B cell (primary cell): Measurements from ENCODE around the gene RNASET2. TPM values are rescaled to one million over a fixed set of nuclear protein-coding genes. Genes with fewer than 3 reads are reported as not detected.

ENCODE experiments used
- ATAC-seq: fragments of 200-7000 bp; cut with Tn5 transposase; one replicate; pipeline ENCODE4 v1.10.0; 2021; ENCODE audit warnings: low read depth, mild to moderate bottlenecking, moderate number of reproducible peaks, moderate library complexity
- CTCF ChIA-PET: fragments of 350-600 bp; sonication (Branson Sonifier 250); formaldehyde crosslinking; loops from one replicate; lab custom pipeline; 2021; ENCODE audit warnings: antibody characterized with exemption, inconsistent platforms; lab: Charles Lee
- POLR2A ChIA-PET: fragments of 350-600 bp; sonication (Branson Sonifier 250); formaldehyde crosslinking; loops from one replicate; lab custom pipeline; 2021; ENCODE audit warnings: antibody characterized with exemption; lab: Charles Lee
- DNase-seq: peaks from one replicate; pipeline ENCODE4 v3.0.0; 2013
- H2AFZ ChIP-seq: 2 replicates; pipeline ENCODE4 v1.6.1; 2012; ENCODE audit warnings: mild to moderate bottlenecking, low read depth, low read length; ENCODE audit not compliant: insufficient read depth, poor library complexity, severe bottlenecking
- H3K27ac ChIP-seq, 2 donors: 1 replicate in 1 of 2; 2 replicates in 1 of 2; pipeline ENCODE4 v1.5.1; 2012 to 2013; ENCODE audit warnings: low read length in 2 of 2, mild to moderate bottlenecking in 2 of 2, moderate library complexity in 1 of 2
- H3K27me3 ChIP-seq, 4 experiments: fragments of 200-600 bp in 1 of 4; sonication (generic) in 1 of 4; replicated peaks in 1 of 4; 1 replicate in 2 of 4; 2 replicates in 2 of 4; pipeline versions ENCODE4 v1.6.1 to v1.7.0; 2013 to 2016; ENCODE audit warnings: low read length in 3 of 4, mild to moderate bottlenecking in 2 of 4, mixed read lengths in 1 of 4, moderate library complexity in 1 of 4; ENCODE audit not compliant: insufficient read depth in 4 of 4, control insufficient read depth in 3 of 4; ENCODE audit errors: control extremely low read depth in 1 of 4
- H3K36me3 ChIP-seq, 2 experiments: replicated peaks in 1 of 2; 1 replicate in 1 of 2; 2 replicates in 1 of 2; pipeline versions ENCODE4 v1.6.1 to v1.7.1; 2013; ENCODE audit warnings: low read length in 1 of 2; ENCODE audit not compliant: insufficient read depth in 2 of 2, control insufficient read depth in 1 of 2; ENCODE audit errors: control extremely low read depth in 1 of 2, extremely low read depth in 1 of 2
- H3K4me1 ChIP-seq, 2 donors: fragments of 200-600 bp in 1 of 2; sonication (generic) in 1 of 2; 1 replicate in 1 of 2; 2 replicates in 1 of 2; pipeline versions ENCODE4 v1.5.1 to v1.6.1; 2013 to 2017; ENCODE audit warnings: low read length in 2 of 2; ENCODE audit not compliant: control insufficient read depth in 2 of 2, insufficient read depth in 2 of 2
- H3K4me2 ChIP-seq: replicated peaks from 2 replicates; pipeline ENCODE3; 2012; ENCODE audit warnings: mild to moderate bottlenecking, low read depth, low read length; ENCODE audit not compliant: poor library complexity, severe bottlenecking
- H3K4me3 ChIP-seq, 5 experiments: fragments of 200-600 bp in 1 of 5; sonication (generic) in 1 of 5; 1 replicate in 3 of 5; 2 replicates in 2 of 5; pipeline versions ENCODE4 v1.5.1 to v1.7.0; 2011 to 2016; ENCODE audit warnings: low read length in 4 of 5, mild to moderate bottlenecking in 4 of 5, low read depth in 2 of 5, control low read depth in 1 of 5, moderate library complexity in 1 of 5; ENCODE audit not compliant: insufficient read depth in 1 of 5; ENCODE audit errors: control extremely low read depth in 1 of 5, extremely low read depth in 1 of 5
- H3K79me2 ChIP-seq: fragments of 200-600 bp; sonication (generic); one replicate; pipeline ENCODE4 v1.6.0; 2016; ENCODE audit warnings: low read length; ENCODE audit not compliant: control insufficient read depth, insufficient read depth
- H3K9ac ChIP-seq: fragments of 200-600 bp; sonication (generic); 2 replicates; pipeline ENCODE4 v1.6.1; 2017; ENCODE audit warnings: mild to moderate bottlenecking, low read length, moderate library complexity
- H3K9me3 ChIP-seq, 3 donors: one replicate each; pipeline versions ENCODE4 v1.6.1 to v1.7.1; 2013; ENCODE audit warnings: low read length in 2 of 3; ENCODE audit not compliant: control insufficient read depth in 2 of 3, insufficient read depth in 1 of 3; ENCODE audit errors: control extremely low read depth in 1 of 3
- H4K20me1 ChIP-seq: 2 replicates; pipeline ENCODE4 v1.6.0; 2012; ENCODE audit warnings: mild to moderate bottlenecking, low read length; ENCODE audit not compliant: insufficient read depth, control insufficient read depth, poor library complexity, severe bottlenecking
- H3K27ac Mint-ChIP-seq: one replicate; pipeline ENCODE4 v1.8.0; 2021; ENCODE audit warnings: mixed read lengths
- H3K27me3 Mint-ChIP-seq: one replicate; pipeline ENCODE4 v1.8.0; 2021; ENCODE audit warnings: mixed read lengths
- H3K4me1 Mint-ChIP-seq: one replicate; pipeline ENCODE4 v1.8.0; 2021; ENCODE audit warnings: mixed read lengths
- H3K4me3 Mint-ChIP-seq: one replicate; pipeline ENCODE4 v1.8.0; 2021; ENCODE audit warnings: mixed read lengths
- H3K9me3 Mint-ChIP-seq: one replicate; pipeline ENCODE4 v1.8.0; 2022; ENCODE audit warnings: mixed read lengths; ENCODE audit not compliant: insufficient read depth
- CTCF ChIP-seq: fragments of 200-600 bp; IDR thresholded peaks from one replicate; pipeline ENCODE4 v1.8.0; 2022; ENCODE audit warnings: antibody characterized with exemption, mild to moderate bottlenecking
- EZH2 ChIP-seq: IDR thresholded peaks from 2 replicates; pipeline ENCODE4 v1.6.1; 2012; ENCODE audit warnings: borderline replicate concordance, low read depth, mild to moderate bottlenecking, moderate library complexity, low read length; ENCODE audit not compliant: insufficient read depth, poor library complexity, severe bottlenecking
- WGBS: methylation state at CpG from one replicate; pipeline ENCODE4 v1.1.5; 2013; ENCODE audit warnings: missing lambda C conversion rate; ENCODE audit not compliant: insufficient coverage; 5-methylcytosine and 5-hydroxymethylcytosine counted together
- intact Hi-C: fragments of 100-400 bp; cut with micrococcal nuclease; formaldehyde crosslinking; loops from one replicate; pipeline ENCODE4 v1.10.0; 2022
- polyA plus RNA-seq: library from polyadenylated mRNA; depleted of rRNA; stranded (reverse); fragments of >200 nt; gene quantifications from 2 replicates; pipeline ENCODE4 v1.2.3, GENCODE V29; 2012
- total RNA-seq, 2 donors: library from RNA; stranded (reverse); fragments of 120-200 nt in 1 of 2; gene quantifications; 1 replicate in 1 of 2; 2 replicates in 1 of 2; pipeline versions ENCODE4 v1.2.3 to v1.2.4, GENCODE V29; 2013 to 2022

Gene RNASET2
- total and polyA plus RNA-seq, 2 donors (not counting 1 experiment from before 2014, with no cell fraction given): 293 to 330 TPM

GRCh38 chr6:166999884-167000253 lies 43.5 kb upstream of the RNASET2 start:
- TF ChIP-seq EZH2 (no peak), CTCF (no peak)
- Histone ChIP-seq H4K20me1 (no peaks in the 10 kb centered on the region), H3K4me2 (peak overlapping the region; percentile 99), H3K36me3 (peaks cover 0 to 15% of the 10 kb centered on the region in 2 experiments), H3K27ac (peak overlapping the region in 1 of 2 donors; percentile 83), H3K79me2 (peaks cover 64% of the 10 kb centered on the region), H3K27me3 (no peaks in the 10 kb centered on the region), H3K9ac (peak overlapping the region; percentile 93), H3K4me1 (peaks cover 21 to 23% of the 10 kb centered on the region in 2 donors), H3K9me3 (no peaks in the 10 kb centered on the region), H2AFZ (peak overlapping the region; percentile 99), H3K4me3 (peak overlapping the region; percentile 69 to 95 (median 90))
- peak overlapping the region; percentile 63 for H3K27ac Mint-ChIP-seq
- ATAC-seq (no peak), DNase-seq (no peak)
- H3K27me3 Mint-ChIP-seq: no peaks in the 10 kb centered on the region
- peak overlapping the region; percentile 76 for H3K4me3 Mint-ChIP-seq
- H3K4me1 Mint-ChIP-seq: peaks cover 29% of the 10 kb centered on the region
- CTCF ChIA-PET: interaction anchor here (0.6 to 5.5 kb wide), 11 partner anchors 10 to 213 kb away, joined by 3 to 75 read pairs (median 5); partner anchors contain the start of genes CCR6 and RNASET2
- POLR2A ChIA-PET: interaction anchor here (0.7 to 1.9 kb wide), 5 partner anchors 10 to 138 kb away, joined by 3 to 9 read pairs (median 4); no protein-coding TSS in a partner anchor
- intact Hi-C loops: loop anchor here (1.0 to 5.0 kb wide), 8 partner anchors 41 to 373 kb away; partner anchors contain the start of gene RPS6KA2
- WGBS: 0% methylated on average over 6 of the region's 10 CpGs
- no peaks in the 10 kb centered on the region for H3K9me3 Mint-ChIP-seq
